GM12878 (cell line): ENCODE data around the gene GRIA4.

Experiments
- LARP7 ChIP-seq: fragments of 450-650 bp; IDR thresholded peaks from 2 replicates; pipeline ENCODE4 v1.6.1; 2017; ENCODE audit warnings: mild to moderate bottlenecking
- PAX5 ChIP-seq: IDR thresholded peaks from 2 replicates; pipeline ENCODE4 v1.6.1; 2011; ENCODE audit warnings: low read depth, low read length, borderline replicate concordance
- RAD21 ChIP-seq: IDR thresholded peaks from 2 replicates; pipeline ENCODE4 v1.6.1; 2011; ENCODE audit warnings: mild to moderate bottlenecking, low read depth, low read length, moderate library complexity; ENCODE audit not compliant: insufficient read depth
- SPI1 ChIP-seq: IDR thresholded peaks from 2 replicates; pipeline ENCODE4 v1.6.1; 2011; ENCODE audit warnings: low read depth, mild to moderate bottlenecking, low read length, moderate library complexity, borderline replicate concordance; ENCODE audit not compliant: insufficient read depth
- ZNF274 ChIP-seq: IDR thresholded peaks from one replicate; pipeline ENCODE4 v1.8.0; 2011; ENCODE audit not compliant: insufficient read length, insufficient read depth
- TF ChIP-seq, protein P1 (sequence below), 3 experiments: IDR thresholded peaks in 2 of 3; conservative IDR thresholded peaks in 1 of 3; 2 replicates each; pipeline ENCODE4 v1.5.1; 2011; ENCODE audit warnings: low read depth in 3 of 3, low read length in 3 of 3, mild to moderate bottlenecking in 3 of 3, control low read depth in 2 of 3, moderate library complexity in 2 of 3, inconsistent platforms in 1 of 3, mixed read lengths in 1 of 3; ENCODE audit not compliant: control insufficient read depth in 2 of 3, insufficient read depth in 1 of 3; ENCODE audit errors: extremely low read depth in 1 of 3

DNA sequence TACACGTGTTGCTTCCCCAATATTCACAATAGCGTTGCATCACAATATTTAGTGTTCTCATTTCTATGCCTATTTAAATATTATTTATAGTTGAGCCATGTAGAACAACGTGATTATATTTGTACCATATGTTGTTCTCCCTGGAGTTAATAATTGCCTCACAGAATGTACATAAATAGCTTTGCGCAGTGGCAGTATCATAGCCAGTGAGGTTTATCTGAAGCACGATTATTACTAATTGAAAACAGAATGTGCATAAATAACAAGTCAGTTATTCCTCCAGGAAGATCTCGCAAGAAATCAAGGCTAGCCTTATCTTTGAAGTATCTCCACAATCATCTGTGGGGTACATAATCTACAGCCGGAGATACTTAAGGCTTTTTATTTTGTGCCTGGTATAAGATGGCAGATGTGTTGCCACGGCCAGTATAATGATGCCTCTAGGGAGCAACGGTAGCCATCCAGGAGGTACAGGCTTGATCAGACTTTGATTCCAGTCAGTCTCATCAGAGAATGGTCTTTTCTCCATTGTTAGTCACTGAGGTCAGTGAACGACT lies 214.7 kb downstream of the GRIA4 start:
- TF ChIP-seq LARP7 (no peak), RAD21 (no peak), SPI1 (no peak), ZNF274 (no peak), PAX5 (no peak)
- TF ChIP-seq, protein P1, sequence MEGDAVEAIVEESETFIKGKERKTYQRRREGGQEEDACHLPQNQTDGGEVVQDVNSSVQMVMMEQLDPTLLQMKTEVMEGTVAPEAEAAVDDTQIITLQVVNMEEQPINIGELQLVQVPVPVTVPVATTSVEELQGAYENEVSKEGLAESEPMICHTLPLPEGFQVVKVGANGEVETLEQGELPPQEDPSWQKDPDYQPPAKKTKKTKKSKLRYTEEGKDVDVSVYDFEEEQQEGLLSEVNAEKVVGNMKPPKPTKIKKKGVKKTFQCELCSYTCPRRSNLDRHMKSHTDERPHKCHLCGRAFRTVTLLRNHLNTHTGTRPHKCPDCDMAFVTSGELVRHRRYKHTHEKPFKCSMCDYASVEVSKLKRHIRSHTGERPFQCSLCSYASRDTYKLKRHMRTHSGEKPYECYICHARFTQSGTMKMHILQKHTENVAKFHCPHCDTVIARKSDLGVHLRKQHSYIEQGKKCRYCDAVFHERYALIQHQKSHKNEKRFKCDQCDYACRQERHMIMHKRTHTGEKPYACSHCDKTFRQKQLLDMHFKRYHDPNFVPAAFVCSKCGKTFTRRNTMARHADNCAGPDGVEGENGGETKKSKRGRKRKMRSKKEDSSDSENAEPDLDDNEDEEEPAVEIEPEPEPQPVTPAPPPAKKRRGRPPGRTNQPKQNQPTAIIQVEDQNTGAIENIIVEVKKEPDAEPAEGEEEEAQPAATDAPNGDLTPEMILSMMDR (IDR thresholded peaks at IDR 0.05 in 2 of 3, conservative IDR thresholded peaks at IDR 0.05 in 1 of 3; ENCODE audit: control insufficient read depth in 2 of 3, extremely low read depth in 1 of 3, insufficient read depth in 1 of 3, low read depth in 3 of 3, low read length in 3 of 3), result no peak
